K562 (cell line): ENCODE results near the gene RPL36AL. TPM values are rescaled to one million over a fixed set of nuclear protein-coding genes. Genes with fewer than 3 reads are reported as not detected.

Experiments used
- ASH1L ChIP-seq: fragments of 450-650 bp; IDR thresholded peaks from 2 replicates; pipeline ENCODE4 v1.6.1; 2018; ENCODE audit warnings: borderline replicate concordance, mild to moderate bottlenecking, low read depth; ENCODE audit not compliant: partially characterized antibody
- ATF2 ChIP-seq: sonication (generic); formaldehyde crosslinking; IDR thresholded peaks from 2 replicates; pipeline ENCODE4 v1.8.1; 2022; ENCODE audit warnings: missing genetic modification reagents
- CTBP1 ChIP-seq: fragments of 450-650 bp; IDR thresholded peaks from 2 replicates; pipeline ENCODE4 v1.6.1; 2016; ENCODE audit warnings: borderline replicate concordance
- DPF2 ChIP-seq: fragments of 450-650 bp; IDR thresholded peaks from 2 replicates; pipeline ENCODE4 v1.6.1; 2016
- ETV6 ChIP-seq, 3 experiments: fragments of 150-350 bp in 1 of 3; sonication (generic) in 1 of 3; formaldehyde crosslinking in 1 of 3; IDR thresholded peaks; 2 replicates each; pipeline versions ENCODE4 v1.6.1 to v1.8.0; 2014 to 2022; ENCODE audit warnings: borderline replicate concordance in 2 of 3, low read depth in 2 of 3, antibody characterized with exemption in 1 of 3, low read length in 1 of 3, mild to moderate bottlenecking in 1 of 3, missing genetic modification reagents in 1 of 3
- FOSL1 ChIP-seq: fragments of 200-800 bp; sonication (Bioruptor generic); conservative IDR thresholded peaks from 2 replicates; pipeline ENCODE4 v1.6.1; 2016; ENCODE audit warnings: missing genetic modification characterization, missing compliant biosample characterization
- GABPB1 ChIP-seq: sonication (generic); formaldehyde crosslinking; IDR thresholded peaks from 2 replicates; pipeline ENCODE4 v1.8.0; 2022; ENCODE audit warnings: mild to moderate bottlenecking, missing genetic modification reagents
- MBD2 ChIP-seq: sonication (generic); IDR thresholded peaks from 2 replicates; pipeline ENCODE4 v1.6.1; 2016; ENCODE audit warnings: low read depth, borderline replicate concordance
- MECOM ChIP-seq: fragments of 250-450 bp; sonication (Bioruptor Pico); IDR thresholded peaks from 2 replicates; pipeline ENCODE4 v1.8.0; 2022; ENCODE audit warnings: inconsistent platforms
- MNT ChIP-seq, 2 experiments: fragments of 450-650 bp; conservative IDR thresholded peaks; 2 replicates each; pipeline ENCODE4 v1.6.1; 2017; ENCODE audit warnings: mild to moderate bottlenecking in 2 of 2, moderate library complexity in 2 of 2
- NFIC ChIP-seq: fragments of 450-650 bp; IDR thresholded peaks from 2 replicates; pipeline ENCODE4 v1.6.1; 2017; ENCODE audit warnings: mild to moderate bottlenecking, inconsistent platforms
- NRF1 ChIP-seq, 2 experiments: fragments of 450-650 bp; IDR thresholded peaks in 1 of 2; conservative IDR thresholded peaks in 1 of 2; 2 replicates each; pipeline ENCODE4 v1.6.1; 2014; ENCODE audit warnings: mild to moderate bottlenecking in 2 of 2
- RBM22 ChIP-seq: fragments of 200-400 bp; formaldehyde crosslinking; IDR thresholded peaks from 2 replicates; pipeline ENCODE4 v1.6.1; 2018; ENCODE audit warnings: low read length, low read depth; ENCODE audit not compliant: poor library complexity, severe bottlenecking
- RFX1 ChIP-seq: fragments of 450-650 bp; IDR thresholded peaks from 2 replicates; pipeline ENCODE4 v1.6.1; 2016; ENCODE audit warnings: mild to moderate bottlenecking, moderate library complexity
- SIN3B ChIP-seq: fragments of 450-650 bp; IDR thresholded peaks from 2 replicates; pipeline ENCODE4 v1.6.1; 2017; ENCODE audit warnings: low read depth, mild to moderate bottlenecking, moderate library complexity
- SUPT5H ChIP-seq: fragments of 450-650 bp; IDR thresholded peaks from 2 replicates; pipeline ENCODE4 v1.6.1; 2016
- TAF1 ChIP-seq: IDR thresholded peaks from 2 replicates; pipeline ENCODE4 v1.6.1; 2011; ENCODE audit warnings: mild to moderate bottlenecking, low read length, moderate library complexity; ENCODE audit not compliant: insufficient read depth, control insufficient read depth, severe bottlenecking; ENCODE audit errors: extremely low read depth
- TAF7 ChIP-seq: fragments of 450-650 bp; IDR thresholded peaks from 2 replicates; pipeline ENCODE4 v1.6.1; 2016; ENCODE audit warnings: missing genetic modification characterization, missing compliant biosample characterization
- TRIM28 ChIP-seq: fragments of 450-650 bp; IDR thresholded peaks from 2 replicates; pipeline ENCODE4 v1.6.1; 2017
- ZEB2 ChIP-seq: fragments of 450-650 bp; IDR thresholded peaks from 2 replicates; pipeline ENCODE4 v1.6.1; 2016
- ZFX ChIP-seq: sonication (generic); formaldehyde crosslinking; IDR thresholded peaks from 2 replicates; pipeline ENCODE4 v1.8.0; 2022; ENCODE audit warnings: mild to moderate bottlenecking, missing genetic modification reagents, moderate library complexity
- ZNF311 ChIP-seq: fragments of 250-450 bp; sonication (Bioruptor Pico); IDR thresholded peaks from 2 replicates; pipeline ENCODE4 v1.4.0; 2020; ENCODE audit warnings: mild to moderate bottlenecking, moderate library complexity
- ZNF395 ChIP-seq: fragments of 200-800 bp; sonication (Bioruptor generic); IDR thresholded peaks from 2 replicates; pipeline ENCODE4 v1.6.1; 2017; ENCODE audit warnings: missing genetic modification characterization, missing compliant biosample characterization
- ZNF586 ChIP-seq: fragments of 450-650 bp; formaldehyde crosslinking; conservative IDR thresholded peaks from 2 replicates; pipeline ENCODE4 v1.4.0; 2020; ENCODE audit warnings: mild to moderate bottlenecking, moderate library complexity
- polyA plus RNA-seq, 8 experiments: library from polyadenylated mRNA; depleted of rRNA in 4 of 8; stranded (reverse) in 5 of 8; unstranded in 3 of 8; fragments of >200 nt; fragmentation: Nextera tagmentation in 2 of 8; fragmentation: Illumina TruSeq in 1 of 8; extraction: Ambion mirVana in 2 of 8; extraction: Trizol in 1 of 8; gene quantifications; 2 replicates each; pipeline versions ENCODE4 v1.2.1 to v1.2.3, GENCODE V29; 2011 to 2014; ENCODE audit warnings: inconsistent platforms in 1 of 8, missing spikeins in 1 of 8
- total RNA-seq, 7 experiments: library from RNA; depleted of rRNA in 6 of 7; stranded (reverse); fragments of >200 nt in 6 of 7; fragmentation: Illumina TruSeq in 2 of 7; extraction: Trizol in 2 of 7; gene quantifications; 2 replicates each; pipeline versions ENCODE4 v1.2.1 to v1.2.3, GENCODE V29; 2011 to 2021; ENCODE audit warnings: low replicate concordance in 1 of 7

Gene RPL36AL
- total and polyA plus RNA-seq, 9 of the 15 experiments (the other 6 are each of a cell fraction or from before 2014, with no cell fraction given) = 146 to 674 (median 360) TPM

DNA sequence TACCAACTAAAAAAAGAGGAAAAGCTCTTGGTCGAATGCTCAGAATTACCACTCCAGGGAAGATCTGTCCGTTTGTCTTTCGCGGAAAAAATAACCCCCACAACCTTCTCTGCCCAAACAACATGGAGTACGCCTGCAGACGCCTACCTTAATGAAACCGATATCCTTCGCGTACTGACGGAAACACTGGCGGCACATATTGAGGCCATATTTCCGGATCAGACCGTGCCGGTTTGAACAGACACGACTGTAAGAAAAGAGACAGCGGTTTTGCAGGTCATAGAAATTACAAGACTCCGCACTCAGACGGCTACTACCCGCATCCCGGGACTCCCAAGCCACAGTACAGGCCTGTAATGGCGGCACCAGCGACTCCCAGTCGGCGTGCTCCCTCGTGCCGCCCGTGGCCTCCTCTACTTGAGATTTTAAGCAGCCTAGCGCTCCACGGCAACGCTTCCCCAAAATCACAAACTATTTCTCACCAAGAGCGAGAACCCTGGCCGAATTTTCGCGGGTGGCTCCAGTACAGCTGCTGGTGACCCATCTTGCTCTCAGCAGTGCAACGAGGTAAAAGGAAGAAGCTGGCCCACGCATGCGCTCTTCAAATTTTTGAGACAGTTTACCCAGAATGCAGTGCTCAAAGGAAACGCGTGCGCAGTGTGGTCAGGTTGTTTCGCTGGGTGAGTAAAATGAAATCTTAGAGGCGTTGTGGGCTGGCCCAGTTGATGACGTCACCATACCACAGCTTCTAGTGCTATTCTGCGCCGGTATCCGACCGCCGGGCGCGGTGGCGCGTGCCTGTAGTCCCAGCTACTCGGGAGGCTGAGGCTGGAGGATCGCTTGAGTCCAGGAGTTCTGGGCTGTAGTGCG is 34.4 kb downstream of the RPL36AL start, which contains the start of gene RPS29 (continued):
- TF ChIP-seq TAF7 (tag) = peak; percentile 86
- TF ChIP-seq MECOM = no peak
- peak; percentile 82 for TF ChIP-seq FOSL1 (tag)
- peak; percentile 91 for TF ChIP-seq TAF1
- peak; percentile 53; the same call in 1 of the 2 replicates for TF ChIP-seq MBD2
- TF ChIP-seq ETV6 (IDR thresholded peaks at IDR 0.05; ENCODE audit: borderline replicate concordance in 1 of 2, low read depth in 2 of 2, low read length in 1 of 2) = no peak
- TF ChIP-seq ETV6 (CRISPR knock-in tag; IDR thresholded peaks at IDR 0.05; ENCODE audit: borderline replicate concordance) = no peak
- TF ChIP-seq ZNF311 (CRISPR knock-in tag) = peak; percentile 20; the same call in 1 of the 2 replicates
- peak; percentile 23; the same call in 1 of the 2 replicates for TF ChIP-seq SIN3B
- TF ChIP-seq ZNF395 (CRISPR knock-in tag) = peak; percentile 49; the same call in 1 of the 2 replicates
- no peak for TF ChIP-seq RFX1
- TF ChIP-seq TRIM28 = peak; percentile 96; the same call in 1 of the 2 replicates
- peak; percentile 65 for TF ChIP-seq GABPB1 (CRISPR knock-in tag)
- TF ChIP-seq MNT (conservative IDR thresholded peaks at IDR 0.05) = peak; percentile 66 to 81
- peak; percentile 97; the same call in 1 of the 2 replicates for TF ChIP-seq ATF2 (CRISPR knock-in tag)
- peak; percentile 51; the same call in 1 of the 2 replicates for TF ChIP-seq NFIC
- peak; percentile 88; the same call in 1 of the 2 replicates for TF ChIP-seq CTBP1
- TF ChIP-seq ZEB2 = no peak
- peak; percentile 97 for TF ChIP-seq SUPT5H
- peak; percentile 12 for TF ChIP-seq ASH1L
- peak; percentile 76 for TF ChIP-seq ZFX (CRISPR knock-in tag)
- TF ChIP-seq ZNF586 (CRISPR knock-in tag) = no peak
- no peak for TF ChIP-seq RBM22
- peak; percentile 41; the same call in 1 of the 2 replicates for TF ChIP-seq DPF2
- peak; percentile 97 to 98 for TF ChIP-seq NRF1 (conservative IDR thresholded peaks at IDR 0.05 in 1 of 2, IDR thresholded peaks at IDR 0.05 in 1 of 2)
